SK-N-MC (cell line): ENCODE measurements around the gene DUSP3.

Experiments
- DNase-seq: peaks from one replicate; pipeline ENCODE4 v3.0.0-alpha.2; 2011; ENCODE audit warnings: low read depth, low spot score
- H3K27ac ChIP-seq: fragments of 200-600 bp; sonication (generic); 2 replicates; pipeline ENCODE4 v1.5.1; 2016; ENCODE audit warnings: mixed run types
- H3K36me3 ChIP-seq: fragments of 200-600 bp; sonication (generic); 2 replicates; pipeline ENCODE4 v1.6.1; 2017; ENCODE audit warnings: antibody characterized with exemption, low read length, mixed read lengths; ENCODE audit not compliant: insufficient read depth
- H3K4me3 ChIP-seq: fragments of 200-600 bp; sonication (generic); 2 replicates; pipeline ENCODE4 v1.5.1; 2016
- H3K9ac ChIP-seq: fragments of 200-600 bp; sonication (generic); 2 replicates; pipeline ENCODE4 v1.8.0; 2017; ENCODE audit warnings: mixed run types, mixed read lengths; ENCODE audit not compliant: insufficient read length
- H3K9me3 ChIP-seq: fragments of 200-600 bp; sonication (generic); 2 replicates; pipeline ENCODE4 v1.6.1; 2017; ENCODE audit warnings: low read depth, mild to moderate bottlenecking, antibody characterized with exemption, low read length, moderate library complexity, mixed read lengths
- EZH2 ChIP-seq: fragments of 200-600 bp; sonication (generic); IDR thresholded peaks from one replicate; pipeline ENCODE4 v1.6.1; 2017; ENCODE audit warnings: antibody characterized with exemption
- FOXP2 ChIP-seq: optimal IDR thresholded peaks from 2 replicates; pipeline ENCODE3; 2011; ENCODE audit warnings: mild to moderate bottlenecking, moderate library complexity; ENCODE audit not compliant: insufficient read depth; ENCODE audit errors: extremely low read length, control extremely low read depth
- POLR2AphosphoS5 ChIP-seq: IDR thresholded peaks from 2 replicates; pipeline ENCODE4 v1.6.1; 2012; ENCODE audit warnings: mild to moderate bottlenecking, low read depth, low read length, borderline replicate concordance

DUSP3 gene

GRCh38 chr17:43768943-43769342 is 9.8 kb downstream of the DUSP3 start:
- H3K36me3 ChIP-seq: peaks cover 15% of the 10 kb centered on the region; the same call in 1 of the 2 replicates
- H3K9me3 ChIP-seq: no peaks in the 10 kb centered on the region
- no peak overlapping the region for H3K9ac ChIP-seq
- DNase-seq: no peak
- no peak for TF ChIP-seq EZH2
- H3K27ac ChIP-seq: no peak overlapping the region
- no peak overlapping the region for H3K4me3 ChIP-seq

- Histone ChIP-seq H3K4me3 (no peak overlapping the region), H3K9ac (no peak overlapping the region), H3K9me3 (no peaks in the 10 kb centered on the region), H3K27ac (no peak overlapping the region), H3K36me3 (peaks cover 15% of the 10 kb centered on the region; the same call in 1 of the 2 replicates)
- DNase-seq: no peak
- TF ChIP-seq EZH2: no peak
- no peak for TF ChIP-seq FOXP2
- no peak for TF ChIP-seq POLR2AphosphoS5
Observed at GRCh38 chr17:43768382-43768781, 10.4 kb downstream of the DUSP3 start.

- Histone ChIP-seq H3K9ac (no peak overlapping the region), H3K36me3 (peaks cover 9% of the 10 kb centered on the region; the same call in 1 of the 2 replicates), H3K4me3 (no peak overlapping the region), H3K27ac (no peak overlapping the region), H3K9me3 (no peaks in the 10 kb centered on the region)
- DNase-seq: no peak
- TF ChIP-seq POLR2AphosphoS5 (no peak), FOXP2 (no peak), EZH2 (no peak)
Observed at GRCh38 chr17:43767713-43768059, 11.1 kb downstream of the DUSP3 start.

GRCh38 chr17:43767053-43767712 is 11.6 kb downstream of the DUSP3 start:
- no peak for DNase-seq
- Histone ChIP-seq H3K9ac (no peak overlapping the region), H3K4me3 (no peak overlapping the region), H3K27ac (no peak overlapping the region), H3K9me3 (no peaks in the 10 kb centered on the region), H3K36me3 (peaks cover 5% of the 10 kb centered on the region; the same call in 1 of the 2 replicates)
- TF ChIP-seq EZH2 (no peak), POLR2AphosphoS5 (no peak), FOXP2 (no peak)

GRCh38 chr17:43766413-43767052 is 12.2 kb downstream of the DUSP3 start:
- H3K4me3 ChIP-seq: no peak overlapping the region
- peaks cover 3% of the 10 kb centered on the region; the same call in 1 of the 2 replicates for H3K36me3 ChIP-seq
- DNase-seq: no peak
- H3K9ac ChIP-seq: no peak overlapping the region
- H3K27ac ChIP-seq: no peak overlapping the region
- no peaks in the 10 kb centered on the region for H3K9me3 ChIP-seq
- TF ChIP-seq FOXP2 (no peak), POLR2AphosphoS5 (no peak), EZH2 (no peak)

GRCh38 chr17:43760254-43760852 is 18.4 kb downstream of the DUSP3 start:
- peak; percentile 56 for DNase-seq
- H3K27ac ChIP-seq: no peak overlapping the region
- H3K36me3 ChIP-seq: no peaks in the 10 kb centered on the region
- H3K9ac ChIP-seq: no peak overlapping the region
- TF ChIP-seq POLR2AphosphoS5: no peak
- H3K4me3 ChIP-seq: no peak overlapping the region
- H3K9me3 ChIP-seq: no peaks in the 10 kb centered on the region

GRCh38 chr17:43759836-43760235 is 18.9 kb downstream of the DUSP3 start:
- no peaks in the 10 kb centered on the region for H3K36me3 ChIP-seq
- no peak overlapping the region for H3K4me3 ChIP-seq
- no peak overlapping the region for H3K27ac ChIP-seq
- no peak for DNase-seq
- H3K9me3 ChIP-seq: no peaks in the 10 kb centered on the region
- H3K9ac ChIP-seq: no peak overlapping the region
- TF ChIP-seq EZH2 (no peak), FOXP2 (no peak), POLR2AphosphoS5 (no peak)

- no peak for DNase-seq
- Histone ChIP-seq H3K9me3 (no peaks in the 10 kb centered on the region), H3K36me3 (no peaks in the 10 kb centered on the region), H3K4me3 (no peak within 1 kb of the TSS), H3K9ac (no peak within 1 kb of the TSS), H3K27ac (no peak within 1 kb of the TSS)
- TF ChIP-seq FOXP2 (no peak), EZH2 (no peak), POLR2AphosphoS5 (no peak)
Observed at GRCh38 chr17:43758497-43759174, 20.1 kb downstream of the DUSP3 start, which contains the start of gene SOST. Gene SOST (minus strand): TSS chr17:43758791. CDS start chr17:43758741, 50 bp downstream.
